A172 (cell line): ENCODE measurements around the gene ZNF235. TPM values are rescaled to one million over a fixed set of nuclear protein-coding genes. Genes with fewer than 3 reads are reported as not detected.
"Not testable (repeated sequence)": the region's sequence is repeated elsewhere in the genome, so short reads cannot be mapped to it uniquely, and the experiment has no call there.

Experiments
- DNase-seq: peaks from one replicate; pipeline ENCODE4 v3.0.0-alpha.2; 2015; ENCODE audit warnings: low spot score
- total RNA-seq: library from RNA; depleted of rRNA; stranded (reverse); fragments of >200 nt; shearing (Covaris generic); gene quantifications from 2 replicates; pipeline ENCODE4 v1.2.3, GENCODE V29; 2014; rRNA removed

ZNF235 gene
- total RNA-seq, 1 experiment from 2014 or later, result 4.2 TPM

GRCh38 chr19:44255705-44256411 lies 49.0 kb downstream of the ZNF235 start:
- DNase-seq, result no peak

GRCh38 chr19:44254496-44254895 lies 50.3 kb downstream of the ZNF235 start:
- DNase-seq, result no peak

GRCh38 chr19:44253392-44253791 lies 51.4 kb downstream of the ZNF235 start:
- DNase-seq, result not testable (repeated sequence)

GRCh38 chr19:44252332-44252731 lies 52.5 kb downstream of the ZNF235 start:
- DNase-seq, result not testable (repeated sequence)

- no peak for DNase-seq
Measured at GRCh38 chr19:44236384-44236783, 68.4 kb downstream of the ZNF235 start.

Other genes with a start within 250 kb of the ZNF235 start
- 1.1 and 2.6 TPM in 2 replicates for gene ZNF284, start 232.9 kb downstream of the ZNF235 start, total RNA-seq
- gene ZNF224, start 210.7 kb downstream of the ZNF235 start, total RNA-seq, result 15.6 and 17.3 TPM in 2 replicates
- gene ZNF225, start 191.6 kb downstream of the ZNF235 start, total RNA-seq, result 3.7 and 3.9 TPM in 2 replicates
- gene ZNF234, start 163.5 kb downstream of the ZNF235 start, total RNA-seq, result 10.5 and 13.2 TPM in 2 replicates
- gene ZNF226, start 139.9 kb downstream of the ZNF235 start, total RNA-seq, result 23.8 and 30.3 TPM in 2 replicates
- gene ZNF227, start 92.5 kb downstream of the ZNF235 start, total RNA-seq, result 15.2 and 17.1 TPM in 2 replicates
- gene ZNF233, start 45.1 kb downstream of the ZNF235 start, total RNA-seq, result not detected in 2 replicates
- gene ZNF112, start 51.7 kb upstream of the ZNF235 start, total RNA-seq, result 8.3 and 9.5 TPM in 2 replicates
- 0.65 TPM in 1 of 2 replicates, not detected in the other for gene ZNF285, start 96.6 kb upstream of the ZNF235 start, total RNA-seq
- gene ZNF229, start 143.4 kb upstream of the ZNF235 start, total RNA-seq, result 0.03 TPM in 1 of 2 replicates, not detected in the other
- 12.3 and 15.6 TPM in 2 replicates for gene ZNF180, start 195.5 kb upstream of the ZNF235 start, total RNA-seq
- gene CEACAM20, start 224.7 kb upstream of the ZNF235 start, total RNA-seq, result not detected in 2 replicates